Adrenal gland (tissue), 12 donors: ENCODE measurements around the gene MTHFD1L. TPM values are rescaled to one million over a fixed set of nuclear protein-coding genes. Genes with fewer than 3 reads are reported as not detected.
"Not testable (repeated sequence)": the region's sequence is repeated elsewhere in the genome, so short reads cannot be mapped to it uniquely, and the experiment has no call there.

Experiments used
- DNase-seq, 7 donors: peaks; one replicate each; pipeline ENCODE4 v3.0.0-alpha.2; 2019 to 2020
- H3K27ac ChIP-seq, 5 donors: fragments of 200-600 bp; sonication (generic) in 4 of 5; 1 replicate in 3 of 5; 2 replicates in 2 of 5; pipeline versions ENCODE4 v1.5.1 to v1.8.0; 2016 to 2020; ENCODE audit warnings: mild to moderate bottlenecking in 1 of 5
- H3K27me3 ChIP-seq: fragments of 200-600 bp; 2 replicates; pipeline ENCODE4 v1.8.0; 2021
- H3K36me3 ChIP-seq, 2 donors: fragments of 200-600 bp; replicated peaks in 1 of 2; 1 replicate in 1 of 2; 2 replicates in 1 of 2; pipeline versions ENCODE4 v1.5.1 to v1.8.0; 2018 to 2022
- H3K4me1 ChIP-seq, 2 donors: fragments of 200-600 bp; replicated peaks in 1 of 2; 1 replicate in 1 of 2; 2 replicates in 1 of 2; pipeline versions ENCODE4 v1.5.1 to v1.8.0; 2018 to 2021
- H3K4me3 ChIP-seq, 4 donors: fragments of 200-600 bp; sonication (generic) in 3 of 4; one replicate each; pipeline ENCODE4 v1.5.1; 2016 to 2018
- H3K9me3 ChIP-seq, 3 donors: fragments of 200-600 bp; sonication (generic) in 1 of 3; replicated peaks in 1 of 3; 1 replicate in 2 of 3; 2 replicates in 1 of 3; pipeline versions ENCODE4 v1.5.1 to v1.8.0; 2016 to 2021
- CTCF ChIP-seq, 6 experiments: fragments of 450-650 bp in 4 of 6; fragments of 200-600 bp in 2 of 6; sonication (generic) in 1 of 6; IDR thresholded peaks; 1 replicate in 5 of 6; 2 replicates in 1 of 6; pipeline versions ENCODE4 v1.5.1 to v1.8.0; 2016 to 2021; ENCODE audit warnings: antibody characterized with exemption in 6 of 6, mild to moderate bottlenecking in 2 of 6, moderate library complexity in 1 of 6
- POLR2A ChIP-seq, 2 donors: fragments of 450-650 bp; IDR thresholded peaks; one replicate each; pipeline ENCODE4 v1.6.1; 2017; ENCODE audit warnings: antibody characterized with exemption in 2 of 2, mild to moderate bottlenecking in 2 of 2, moderate library complexity in 1 of 2
- WGBS, 4 donors: extraction: QIAGEN DNeasy Blood & Tissue Kit in 2 of 4; methylation state at CpG; one replicate each; pipeline versions ENCODE4 v1.1.5 to v1.1.7; 2013 to 2017; 5-methylcytosine and 5-hydroxymethylcytosine counted together
- intact Hi-C, 2 donors: fragments of 100-400 bp; cut with DNase I; formaldehyde crosslinking; loops; one replicate each; pipeline versions ENCODE4 v1.14.1 to v1.15.0; 2022 to 2023
- polyA plus RNA-seq, 3 donors: library from polyadenylated mRNA; stranded (reverse); fragments of 200-250 nt in 2 of 3; fragments of 350-450 nt in 1 of 3; fragmentation: Illumina TruSeq in 1 of 3; extraction: RNeasy Lipid Tissue Mini Kit (QIAGEN cat#74804) in 1 of 3; gene quantifications; one replicate each; pipeline ENCODE4 v1.2.3, GENCODE V29; 2013 to 2014
- total RNA-seq, 9 donors: library from RNA; depleted of rRNA in 4 of 9; stranded (reverse); fragments of >200 nt in 4 of 9; fragments of 120-200 nt in 1 of 9; fragmentation: NEBNext Ultra II Directional in 1 of 9; extraction: Animal tissue kit (Norgen Biotek cat#: 25700) in 1 of 9; gene quantifications; one replicate each; pipeline versions ENCODE4 v1.1.0 to v1.2.4, GENCODE V29; 2013 to 2023
- donor health status: healthy with polysubstance abuse.
- donor health status: Bipolar disorder and iron deficiency.
- donor health status: DM: yes; HTN: yes; CAD: no.
- donor health status: DM: no; HTN: no; CAD: no.
- donor health status: DM: no; HTN: no; CAD: no.
- donor health status: DM: yes; HTN: yes; CAD: no.

Gene MTHFD1L
- total and polyA plus RNA-seq, 12 donors, result 8.5 to 28.8 (median 18.1) TPM

DNA sequence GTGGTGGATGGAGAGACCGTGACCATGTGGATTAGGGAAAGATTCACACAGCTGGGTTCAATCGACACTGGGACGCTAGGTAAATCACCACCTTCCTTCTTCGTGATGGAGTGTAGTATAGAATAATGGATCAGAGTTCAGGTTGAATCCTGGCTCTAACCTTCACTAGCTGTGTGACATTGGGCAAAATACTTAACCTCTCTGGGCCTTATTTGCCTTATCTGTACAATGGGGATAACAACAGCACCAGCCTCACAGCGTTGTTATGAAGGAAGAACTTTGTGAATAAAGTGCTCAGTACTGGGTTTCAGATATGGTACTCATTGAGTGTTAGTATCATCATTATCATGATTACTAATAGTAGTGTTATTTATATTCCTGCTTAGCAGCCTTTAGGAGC, 248.1 kb downstream of the MTHFD1L start:
- Histone ChIP-seq H3K27ac (no peak overlapping the region), H3K4me1 (no peaks in the 10 kb centered on the region), H3K9me3 (no peaks in the 10 kb centered on the region), H3K4me3 (no peak overlapping the region), H3K27me3 (no peaks in the 10 kb centered on the region), H3K36me3 (no peaks in the 10 kb centered on the region)
- no peak for DNase-seq
- no peak for TF ChIP-seq CTCF (IDR thresholded peaks at IDR 0.05)
- TF ChIP-seq POLR2A (IDR thresholded peaks at IDR 0.05), result no peak
- intact Hi-C loops, result no loop called here
- 83 to 93% (median 89%) methylated on average over 5 of the region's 5 CpGs for WGBS, 4 donors

GRCh38 chr6:151118461-151119123, 253.1 kb downstream of the MTHFD1L start:
- intact Hi-C loops, result no loop called here
- Histone ChIP-seq H3K4me1 (no peaks in the 10 kb centered on the region), H3K4me3 (no peak overlapping the region), H3K36me3 (no peaks in the 10 kb centered on the region), H3K9me3 (no peaks in the 10 kb centered on the region), H3K27ac (no peak overlapping the region), H3K27me3 (no peaks in the 10 kb centered on the region)
- DNase-seq, result no peak
- TF ChIP-seq POLR2A (IDR thresholded peaks at IDR 0.05) (no peak), CTCF (IDR thresholded peaks at IDR 0.05) (no peak)
- 71 to 80% (median 77%) methylated on average over 8 of the region's 8 CpGs for WGBS, 4 donors

DNA sequence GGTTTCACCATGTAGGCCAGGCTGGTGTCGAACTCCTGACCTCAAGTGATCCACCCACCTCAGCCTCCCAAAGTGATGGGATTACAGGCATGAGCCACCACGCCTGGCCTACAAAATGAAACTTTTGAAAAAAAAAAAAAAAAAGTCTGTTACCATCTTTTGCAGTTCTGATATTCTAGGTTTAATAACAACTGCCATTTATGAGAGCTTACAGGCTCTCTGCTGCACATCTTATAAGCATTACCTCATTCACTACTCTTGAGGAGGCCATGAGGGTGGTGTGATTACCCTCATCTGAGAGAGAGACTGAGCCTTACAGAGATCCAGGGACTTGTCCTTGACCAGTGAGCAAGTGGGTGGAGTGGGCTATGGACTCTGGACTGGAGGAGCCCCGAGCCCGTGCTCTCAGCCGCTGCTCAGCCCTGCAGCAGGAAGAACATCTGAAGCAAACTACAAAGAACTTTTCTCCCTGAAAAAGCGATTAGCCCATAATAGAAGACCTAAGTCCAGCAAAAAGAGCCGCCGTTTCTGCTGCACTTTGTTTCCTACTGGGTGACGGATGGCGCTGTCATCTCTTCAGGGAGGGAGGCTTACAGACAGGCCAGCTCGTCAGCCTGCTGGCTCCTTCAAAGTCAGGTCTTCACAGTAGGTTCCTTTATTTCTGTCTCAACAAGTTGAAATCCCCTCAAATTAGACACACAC, 254.5 kb downstream of the MTHFD1L start:
- TF ChIP-seq POLR2A (IDR thresholded peaks at IDR 0.05) (no peak), CTCF (IDR thresholded peaks at IDR 0.05) (no peak)
- H3K4me1 ChIP-seq, result no peaks in the 10 kb centered on the region
- intact Hi-C loops, result no loop called here
- H3K36me3 ChIP-seq, result no peaks in the 10 kb centered on the region
- H3K27me3 ChIP-seq, result no peaks in the 10 kb centered on the region
- H3K27ac ChIP-seq, result no peak overlapping the region
- no peaks in the 10 kb centered on the region for H3K9me3 ChIP-seq
- no peak for DNase-seq
- no peak overlapping the region for H3K4me3 ChIP-seq
- WGBS, 4 donors, result 69 to 75% (median 71%) methylated on average over 9 to 11 of the region's 11 CpGs

DNA sequence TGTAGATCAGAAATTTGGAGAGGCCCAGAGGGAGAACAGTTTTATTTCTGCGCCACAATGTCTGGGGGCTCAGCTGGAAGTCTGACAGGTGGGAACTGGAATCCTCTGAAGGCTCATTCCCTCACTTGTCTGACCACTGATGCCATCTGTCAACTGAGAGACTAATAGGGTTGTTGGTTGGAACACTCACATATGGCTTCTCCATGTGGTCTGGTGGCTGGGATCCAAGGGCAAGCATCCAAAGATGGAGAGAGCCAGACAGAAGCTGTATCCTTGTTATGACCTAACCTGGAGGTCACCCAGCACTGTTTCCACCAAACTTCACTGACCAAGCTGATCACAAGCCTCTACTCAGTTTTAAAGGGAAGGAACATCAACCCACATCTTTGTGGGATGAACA, 256.4 kb downstream of the MTHFD1L start:
- Histone ChIP-seq H3K36me3 (no peaks in the 10 kb centered on the region), H3K27me3 (no peaks in the 10 kb centered on the region), H3K27ac (no peak overlapping the region), H3K4me1 (no peaks in the 10 kb centered on the region), H3K4me3 (no peak overlapping the region), H3K9me3 (no peaks in the 10 kb centered on the region)
- intact Hi-C loops, result no loop called here
- 79 to 100% (median 93%) methylated on average over 1 of the region's 1 CpG for WGBS, 4 donors
- no peak for TF ChIP-seq POLR2A (IDR thresholded peaks at IDR 0.05)
- no peak for TF ChIP-seq CTCF (IDR thresholded peaks at IDR 0.05)
- DNase-seq, result peak in 4 of 7 donors; percentile 15 to 71 (median 32)

DNA sequence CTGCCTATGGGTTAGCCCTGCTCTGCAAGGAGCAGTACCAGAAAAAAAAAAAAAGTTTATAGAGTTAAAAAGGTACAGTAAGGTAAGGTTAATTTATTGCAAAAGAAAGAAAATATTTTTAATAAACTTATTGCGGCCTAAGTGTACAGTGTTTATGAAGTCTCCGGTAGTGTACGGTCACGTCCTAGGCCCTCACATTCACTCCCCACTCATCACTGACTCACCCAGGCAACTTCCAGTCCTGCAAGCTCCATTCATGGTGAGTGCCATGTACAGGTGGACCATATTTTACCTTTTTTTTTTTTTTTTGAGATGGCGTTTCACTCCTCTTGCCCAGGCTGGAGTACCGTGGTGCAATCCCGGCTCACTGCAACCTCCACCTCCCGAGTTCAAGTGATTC, 258.1 kb downstream of the MTHFD1L start:
- H3K27me3 ChIP-seq, H3K27ac ChIP-seq, intact Hi-C loops, H3K9me3 ChIP-seq, DNase-seq, H3K36me3 ChIP-seq, H3K4me1 ChIP-seq, H3K4me3 ChIP-seq: not testable (repeated sequence)
- 93 to 97% (median 95%) methylated on average over 8 of the region's 8 CpGs for WGBS, 4 donors

GRCh38 chr6:151125242-151125641, 259.7 kb downstream of the MTHFD1L start:
- H3K27ac ChIP-seq, H3K9me3 ChIP-seq, H3K4me1 ChIP-seq, H3K36me3 ChIP-seq, intact Hi-C loops, DNase-seq, H3K4me3 ChIP-seq, H3K27me3 ChIP-seq: not testable (repeated sequence)
- 53 to 63% (median 59%) methylated on average over 2 of the region's 2 CpGs for WGBS, 4 donors
